Epidermal melanocyte (primary cell): ENCODE results near the gene LONRF2.

Source experiments
- DNase-seq: peaks from one replicate; pipeline ENCODE4 v3.0.0; 2011; ENCODE audit warnings: low spot score; ENCODE audit not compliant: insufficient read length

Gene LONRF2

GRCh38 chr2:100276716-100277115 is 45.6 kb downstream of the LONRF2 start:
- DNase-seq: no peak

- no peak for DNase-seq
These were observed 47.1 kb downstream of the LONRF2 start for GRCh38 chr2:100275200-100275589.

GRCh38 chr2:100274566-100275199 is 47.6 kb downstream of the LONRF2 start:
- DNase-seq: no peak

- DNase-seq: no peak
These were observed 48.2 kb downstream of the LONRF2 start for GRCh38 chr2:100274076-100274475.

GRCh38 chr2:100273387-100273786 is 48.9 kb downstream of the LONRF2 start:
- no peak for DNase-seq

GRCh38 chr2:100272841-100273329 is 49.4 kb downstream of the LONRF2 start:
- DNase-seq: no peak

- no peak for DNase-seq
These were observed 51.1 kb downstream of the LONRF2 start for GRCh38 chr2:100271210-100271609.

GRCh38 chr2:100270381-100271146 is 51.7 kb downstream of the LONRF2 start:
- DNase-seq: no peak

GRCh38 chr2:100269889-100270288 is 52.4 kb downstream of the LONRF2 start:
- no peak for DNase-seq

- no peak for DNase-seq
These were observed 53.3 kb downstream of the LONRF2 start for GRCh38 chr2:100268986-100269385.

GRCh38 chr2:100267751-100268150 is 54.5 kb downstream of the LONRF2 start:
- DNase-seq: no peak

GRCh38 chr2:100266126-100266525 is 56.2 kb downstream of the LONRF2 start:
- DNase-seq: no peak

GRCh38 chr2:100265226-100265625 is 57.1 kb downstream of the LONRF2 start:
- DNase-seq: no peak

GRCh38 chr2:100264651-100265050 is 57.6 kb downstream of the LONRF2 start:
- no peak for DNase-seq

GRCh38 chr2:100264121-100264520 is 58.2 kb downstream of the LONRF2 start:
- no peak for DNase-seq

- peak; percentile 75 for DNase-seq
These were observed 59.6 kb downstream of the LONRF2 start for GRCh38 chr2:100262555-100263320.

- DNase-seq: no peak
These were observed 60.3 kb downstream of the LONRF2 start for GRCh38 chr2:100262046-100262445.

- peak; percentile 66 for DNase-seq
These were observed 61.3 kb downstream of the LONRF2 start for GRCh38 chr2:100260712-100261620.

- DNase-seq: no peak
These were observed 63.2 kb downstream of the LONRF2 start for GRCh38 chr2:100259106-100259505.

GRCh38 chr2:100257939-100258338 is 64.4 kb downstream of the LONRF2 start:
- DNase-seq: no peak

GRCh38 chr2:100256849-100257248 is 65.5 kb downstream of the LONRF2 start:
- no peak for DNase-seq
